ENCODE results near the gene DPPA3. TPM values are rescaled to one million over a fixed set of nuclear protein-coding genes. Genes with fewer than 3 reads are reported as not detected.
A peak's percentile ranks its signal among the peaks of the same experiment; 100 is the strongest.

Gene DPPA3
- total RNA-seq, result not detected
- not detected for polyA plus RNA-seq
- long read RNA-seq, donor 1, result 0 reads
- long read RNA-seq, donor 2, result 0 reads
- long read RNA-seq, donor 3, result 0 reads
- long read RNA-seq, donor 4, result 0 reads
- long read RNA-seq, donor 5, result 0 reads
- long read RNA-seq, donor 6, result 0 reads
- long read RNA-seq, donor 7, result 0 reads
- long read RNA-seq, donor 8, result 0 reads
- long read RNA-seq, donor 9, result 0 reads
- long read RNA-seq, donor 10, result 0 reads

DNA sequence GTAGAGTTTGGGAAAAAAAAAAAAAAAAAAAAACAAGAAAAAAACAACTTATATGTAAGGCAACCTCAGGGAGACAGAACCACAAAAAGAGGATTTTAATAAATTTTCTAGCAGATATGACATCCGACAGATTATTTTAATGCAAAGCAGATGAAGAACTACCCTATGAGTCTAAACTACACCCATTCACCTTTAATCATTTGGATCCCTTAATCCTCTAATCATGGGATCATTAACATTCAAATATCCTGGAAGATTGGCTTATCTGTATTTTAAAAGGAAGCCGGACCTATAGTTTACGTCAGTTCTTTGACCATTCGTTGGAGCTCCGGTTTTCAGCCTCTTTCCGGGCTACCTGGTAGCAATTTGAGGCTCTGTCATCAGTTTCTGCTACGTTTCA lies at the start of gene DPPA3:
DPPA3 (plus strand) TSS at position 301 of the 400 bp plus-strand sequence. CDS start 138 bp downstream, outside the sequence.
- Histone ChIP-seq H3K36me3 (no peaks in the 10 kb centered on the region), H3K9me3 (peaks cover 0 to 3% (median 0%) of the 10 kb centered on the region in 4 donors), H3K27ac (no peak within 1 kb of the TSS), H3K27me3 (no peaks in the 10 kb centered on the region), H3K4me1 (no peaks in the 10 kb centered on the region), H3K4me3 (no peak within 1 kb of the TSS)
- intact Hi-C loops (cut with DNase I; ENCODE audit: low total_unique reads), result no loop called here
- TF ChIP-seq EP300 (IDR thresholded peaks at IDR 0.05), result no peak
- TF ChIP-seq, protein P1, sequence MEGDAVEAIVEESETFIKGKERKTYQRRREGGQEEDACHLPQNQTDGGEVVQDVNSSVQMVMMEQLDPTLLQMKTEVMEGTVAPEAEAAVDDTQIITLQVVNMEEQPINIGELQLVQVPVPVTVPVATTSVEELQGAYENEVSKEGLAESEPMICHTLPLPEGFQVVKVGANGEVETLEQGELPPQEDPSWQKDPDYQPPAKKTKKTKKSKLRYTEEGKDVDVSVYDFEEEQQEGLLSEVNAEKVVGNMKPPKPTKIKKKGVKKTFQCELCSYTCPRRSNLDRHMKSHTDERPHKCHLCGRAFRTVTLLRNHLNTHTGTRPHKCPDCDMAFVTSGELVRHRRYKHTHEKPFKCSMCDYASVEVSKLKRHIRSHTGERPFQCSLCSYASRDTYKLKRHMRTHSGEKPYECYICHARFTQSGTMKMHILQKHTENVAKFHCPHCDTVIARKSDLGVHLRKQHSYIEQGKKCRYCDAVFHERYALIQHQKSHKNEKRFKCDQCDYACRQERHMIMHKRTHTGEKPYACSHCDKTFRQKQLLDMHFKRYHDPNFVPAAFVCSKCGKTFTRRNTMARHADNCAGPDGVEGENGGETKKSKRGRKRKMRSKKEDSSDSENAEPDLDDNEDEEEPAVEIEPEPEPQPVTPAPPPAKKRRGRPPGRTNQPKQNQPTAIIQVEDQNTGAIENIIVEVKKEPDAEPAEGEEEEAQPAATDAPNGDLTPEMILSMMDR (IDR thresholded peaks at IDR 0.05), result no peak
- no peak for TF ChIP-seq POLR2A (IDR thresholded peaks at IDR 0.05)
- no peak for TF ChIP-seq POLR2AphosphoS5 (IDR thresholded peaks at IDR 0.05)
- 58 to 70% (median 66%) methylated on average over 7 of the region's 7 CpGs for WGBS, 5 donors
- DNase-seq, result no peak

- 65 to 89% (median 77%) methylated on average over 5 of the region's 5 CpGs for WGBS, 5 donors
- Histone ChIP-seq H3K4me3 (no peak overlapping the region), H3K27ac (no peak overlapping the region), H3K9me3 (no peaks in the 10 kb centered on the region), H3K4me1 (no peaks in the 10 kb centered on the region), H3K27me3 (no peaks in the 10 kb centered on the region), H3K36me3 (no peaks in the 10 kb centered on the region)
- DNase-seq, result no peak
- intact Hi-C loops (cut with DNase I; ENCODE audit: low total_unique reads), result no loop called here
- no peak for TF ChIP-seq POLR2AphosphoS5 (IDR thresholded peaks at IDR 0.05)
- TF ChIP-seq EP300 (IDR thresholded peaks at IDR 0.05), result no peak
- TF ChIP-seq POLR2A (IDR thresholded peaks at IDR 0.05), result no peak
- TF ChIP-seq, protein P1 (IDR thresholded peaks at IDR 0.05), result no peak
These were observed 49.5 kb upstream of the DPPA3 start for GRCh38 chr12:7661741-7662140.

GRCh38 chr12:7666595-7666994 lies 44.6 kb upstream of the DPPA3 start:
- intact Hi-C loops (cut with DNase I; ENCODE audit: low total_unique reads), result no loop called here
- peak overlapping the region in 1 of 5 donors; percentile 32 for H3K27ac ChIP-seq
- H3K4me1 ChIP-seq, result no peaks in the 10 kb centered on the region
- no peaks in the 10 kb centered on the region for H3K36me3 ChIP-seq
- no peak overlapping the region for H3K4me3 ChIP-seq
- no peaks in the 10 kb centered on the region for H3K9me3 ChIP-seq
- peak in 1 of 2 donors; percentile 67 for DNase-seq
- no peaks in the 10 kb centered on the region for H3K27me3 ChIP-seq
- TF ChIP-seq, protein P1 (IDR thresholded peaks at IDR 0.05), result no peak
- TF ChIP-seq POLR2A (IDR thresholded peaks at IDR 0.05) (no peak), POLR2AphosphoS5 (IDR thresholded peaks at IDR 0.05) (no peak), EP300 (IDR thresholded peaks at IDR 0.05) (no peak)
- 71 to 90% (median 81%) methylated on average over 5 of the region's 5 CpGs for WGBS, 5 donors

DNA sequence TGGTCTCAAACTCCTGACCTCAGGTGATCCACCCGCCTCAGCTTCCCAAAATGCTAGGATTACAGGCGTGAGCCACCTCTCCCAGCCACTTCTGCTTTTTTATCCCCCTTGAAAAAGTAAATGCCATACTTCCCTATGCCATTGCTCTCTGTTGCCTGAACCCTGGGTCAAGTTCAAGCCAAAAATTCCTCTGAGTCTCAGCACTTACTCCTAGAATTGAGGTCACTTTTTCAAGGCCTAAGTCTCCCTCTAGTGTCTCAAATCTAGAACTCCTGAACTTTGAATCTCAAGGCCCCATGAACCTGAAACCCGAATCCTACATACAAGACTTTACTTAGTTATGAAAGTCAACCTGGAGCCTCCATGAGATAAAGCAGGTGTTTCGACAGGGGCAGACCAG lies 44.1 kb upstream of the DPPA3 start:
- 58 to 73% (median 68%) methylated on average over 4 of the region's 4 CpGs for WGBS, 5 donors
- Histone ChIP-seq H3K27me3 (no peaks in the 10 kb centered on the region), H3K27ac (no peak overlapping the region), H3K4me1 (no peaks in the 10 kb centered on the region), H3K9me3 (no peaks in the 10 kb centered on the region), H3K36me3 (no peaks in the 10 kb centered on the region), H3K4me3 (no peak overlapping the region)
- peak in 1 of 2 donors; percentile 21 for DNase-seq
- intact Hi-C loops (cut with DNase I; ENCODE audit: low total_unique reads), result no loop called here
- TF ChIP-seq, protein P1 (IDR thresholded peaks at IDR 0.05), result no peak
- no peak for TF ChIP-seq EP300 (IDR thresholded peaks at IDR 0.05)
- no peak for TF ChIP-seq POLR2AphosphoS5 (IDR thresholded peaks at IDR 0.05)
- TF ChIP-seq POLR2A (IDR thresholded peaks at IDR 0.05), result no peak
